Stromal cell of bone marrow (primary cell): ENCODE measurements around the gene C16orf74.
A peak's percentile ranks its signal among the peaks of the same experiment; 100 is the strongest.

Experiments
- DNase-seq: peaks from one replicate; pipeline ENCODE4 v3.0.0-alpha.2; 2012; ENCODE audit warnings: low read depth

C16orf74 gene

GRCh38 chr16:85750827-85751697 lies at the start of gene C16orf74:
Gene C16orf74, minus strand, starts transcription at chr16:85751096. Its CDS starts 15,879 bp downstream, at chr16:85735217.
- DNase-seq, result peak; percentile 12

- DNase-seq, result no peak
Measured at GRCh38 chr16:85800321-85800669, 49.4 kb upstream of the C16orf74 start.

DNA sequence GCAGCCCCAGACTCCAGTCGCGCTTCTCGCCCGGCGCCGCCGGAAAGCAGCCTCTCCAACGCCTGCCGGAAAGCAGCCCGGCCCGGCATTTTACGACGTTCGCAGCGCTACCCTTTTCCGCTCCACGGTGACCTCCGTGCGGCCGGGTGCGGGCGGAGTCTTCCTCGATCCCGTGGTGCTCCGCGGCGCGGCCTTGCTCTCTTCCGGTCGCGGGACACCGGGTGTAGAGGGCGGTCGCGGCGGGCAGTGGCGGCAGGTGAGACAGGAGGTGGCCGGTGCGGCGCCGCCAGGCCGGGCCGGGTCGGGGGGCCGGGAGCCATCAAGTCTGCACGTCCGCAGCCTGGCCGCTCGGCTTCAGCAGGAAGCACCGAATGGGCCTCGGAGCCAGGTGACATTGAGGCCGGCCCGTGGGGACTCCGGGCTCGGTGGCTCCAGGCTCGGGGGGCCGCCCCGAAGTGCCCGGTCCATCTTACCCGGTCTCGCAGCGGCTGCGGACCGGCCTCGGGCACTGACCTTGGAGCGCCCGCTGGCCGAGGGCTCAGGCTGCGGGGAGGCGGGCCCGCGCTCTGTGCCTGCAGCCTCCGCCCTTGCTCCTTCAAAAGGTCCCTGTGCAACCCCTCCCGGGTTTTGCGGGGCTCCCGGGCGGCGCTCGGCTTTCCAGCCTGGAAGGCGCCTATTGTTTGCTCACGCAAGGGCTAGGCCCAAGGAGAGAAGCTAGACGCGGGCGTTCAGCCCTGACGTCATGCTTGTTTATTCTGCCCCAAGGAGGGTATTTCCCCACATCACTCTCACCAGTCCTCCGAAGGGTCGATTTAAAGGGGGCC lies 48.8 kb upstream of the C16orf74 start, which contains the start of the genes COX4I1 and EMC8:
Gene COX4I1 (plus strand): TSS at position 199 of the 824 bp plus-strand sequence. CDS start 1,511 bp downstream, outside the sequence.
Gene EMC8 (minus strand): TSS at position 48 of the 824 bp plus-strand sequence. CDS start 249 bp downstream, outside the sequence.
- peak; percentile 88 for DNase-seq

GRCh38 chr16:85798901-85799496 lies 48.1 kb upstream of the C16orf74 start:
- DNase-seq, result no peak

DNA sequence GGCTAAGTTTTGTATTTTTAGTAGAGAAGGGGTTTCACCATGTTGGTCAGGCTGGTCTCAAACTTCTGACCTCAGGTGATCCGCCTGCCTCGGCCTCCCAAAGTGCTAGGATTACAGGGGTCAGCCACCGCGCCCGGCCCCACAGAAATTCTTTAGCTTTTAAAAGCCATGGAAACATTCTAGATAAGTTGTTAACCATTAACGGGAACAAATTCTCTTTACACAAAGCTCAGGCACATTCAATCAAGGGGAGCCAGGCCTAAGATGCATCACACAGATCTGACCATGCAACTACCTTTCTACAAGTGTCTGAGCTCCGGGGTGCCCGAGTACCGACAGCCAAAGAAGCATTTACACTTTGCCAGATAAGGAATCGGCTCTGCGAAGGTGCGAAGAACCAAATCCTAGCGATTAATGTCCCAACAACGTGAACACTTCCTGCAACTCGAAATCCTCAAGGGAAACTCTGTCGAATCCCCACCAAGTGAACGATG lies 47.4 kb upstream of the C16orf74 start:
- no peak for DNase-seq

DNA sequence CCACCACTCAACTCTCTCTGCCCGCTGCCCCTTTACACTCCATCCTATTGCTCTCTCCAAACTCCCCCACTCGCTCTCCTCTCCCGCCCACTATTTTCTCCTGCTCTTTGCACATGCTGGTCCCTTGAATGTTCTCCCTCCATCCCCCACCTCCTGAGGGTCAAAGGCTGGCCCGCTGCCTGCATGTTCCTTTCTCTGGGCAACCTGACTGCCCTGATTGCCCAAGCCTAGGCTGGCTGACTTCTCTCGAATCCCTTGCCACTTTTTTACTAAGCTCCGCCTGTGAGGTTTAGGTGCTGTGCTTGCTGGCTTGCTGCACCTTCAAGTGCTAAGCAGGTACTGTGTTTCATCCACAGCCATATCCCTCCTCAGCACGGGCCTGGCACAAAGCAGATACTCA lies 45.7 kb upstream of the C16orf74 start:
- no peak for DNase-seq

DNA sequence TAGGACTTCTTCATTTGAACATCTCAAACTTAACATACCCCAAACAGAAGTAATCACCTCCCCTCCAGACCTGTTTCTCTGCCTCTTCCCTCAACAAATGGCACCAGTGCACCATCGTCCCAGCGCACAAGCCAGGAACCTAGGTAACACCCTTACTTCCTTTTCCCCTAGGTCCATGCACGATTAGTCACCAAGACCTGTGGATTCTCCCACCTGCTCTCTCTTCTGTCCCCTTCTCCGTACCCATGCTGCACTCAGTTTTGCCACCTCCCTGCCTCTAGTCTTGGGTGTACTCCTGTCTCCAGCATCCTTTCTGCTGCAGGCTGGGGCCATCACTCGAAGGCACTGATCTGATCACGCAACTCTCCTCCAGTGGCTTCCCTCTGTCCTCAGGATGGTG lies 45.3 kb upstream of the C16orf74 start:
- DNase-seq, result no peak

DNA sequence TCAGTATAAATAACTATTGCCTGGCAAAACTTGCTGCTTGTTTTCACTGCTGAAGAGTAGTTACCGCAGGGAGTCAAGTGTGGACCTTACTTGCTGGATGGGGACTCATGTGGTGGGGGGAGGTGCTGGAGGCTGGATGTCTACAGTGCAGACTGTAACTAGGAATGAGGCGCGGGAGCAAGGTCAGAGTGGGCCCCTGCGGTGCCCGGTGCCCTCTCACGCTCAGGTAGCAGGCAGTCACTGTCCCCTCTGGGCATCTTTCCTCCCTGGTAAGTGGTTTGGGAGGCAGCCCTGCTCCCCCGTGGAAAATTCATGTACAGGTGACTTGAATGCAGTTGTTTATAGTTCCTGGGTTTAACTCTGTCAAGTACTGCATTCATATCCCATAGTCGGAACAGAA lies 43.8 kb upstream of the C16orf74 start:
- DNase-seq, result no peak

- DNase-seq, result no peak
Measured at GRCh38 chr16:85793662-85794298, 42.9 kb upstream of the C16orf74 start.

GRCh38 chr16:85789773-85790172 lies 38.9 kb upstream of the C16orf74 start:
- DNase-seq, result no peak

GRCh38 chr16:85788819-85789218 lies 37.9 kb upstream of the C16orf74 start:
- DNase-seq, result no peak

GRCh38 chr16:85785927-85786326 lies 35.0 kb upstream of the C16orf74 start:
- DNase-seq, result no peak

- DNase-seq, result no peak
Measured at GRCh38 chr16:85784813-85785212, 33.9 kb upstream of the C16orf74 start.

DNA sequence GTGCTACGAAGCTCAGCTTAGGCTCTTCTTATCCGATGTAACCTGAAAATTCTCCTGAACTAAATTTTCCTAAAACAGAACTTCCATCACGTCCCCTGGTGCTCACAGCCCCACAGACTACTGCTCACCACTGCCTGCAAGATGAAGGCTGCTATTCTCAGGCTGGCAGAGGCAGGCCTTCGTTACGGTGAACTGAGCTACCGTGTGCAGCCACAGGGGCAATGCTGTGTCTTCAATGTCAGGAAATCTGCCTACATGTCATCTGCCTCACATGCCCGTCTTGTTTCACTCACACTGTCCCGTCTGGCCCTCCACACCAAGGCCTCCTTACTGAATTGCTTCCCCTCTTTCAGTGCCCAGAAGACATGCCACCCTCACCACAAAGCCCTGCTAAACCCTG lies 32.5 kb upstream of the C16orf74 start:
- no peak for DNase-seq

GRCh38 chr16:85782451-85782850 lies 31.6 kb upstream of the C16orf74 start:
- DNase-seq, result no peak

- no peak for DNase-seq
Measured at GRCh38 chr16:85781695-85782370, 30.9 kb upstream of the C16orf74 start.

GRCh38 chr16:85781156-85781555 lies 30.3 kb upstream of the C16orf74 start:
- no peak for DNase-seq

DNA sequence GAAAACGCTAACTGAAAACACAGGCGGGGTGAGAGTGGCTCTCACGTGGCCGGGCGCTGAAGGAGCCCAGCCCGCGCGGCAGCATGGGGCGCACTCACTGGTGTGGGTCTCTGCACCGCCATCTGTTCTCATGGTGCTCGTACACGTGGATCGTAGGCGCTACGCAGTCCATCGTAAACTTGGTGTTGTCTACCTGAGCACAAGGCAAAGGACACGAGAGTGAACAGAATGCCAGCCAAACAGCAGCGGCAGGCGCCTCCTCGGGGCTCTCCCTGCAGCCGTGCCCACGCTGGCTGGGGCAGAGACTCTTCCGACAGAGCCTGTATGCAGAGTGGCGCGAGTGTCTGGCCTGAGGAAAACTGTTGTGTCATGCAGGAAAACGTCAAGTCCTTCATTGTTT lies 29.4 kb upstream of the C16orf74 start:
- no peak for DNase-seq

DNA sequence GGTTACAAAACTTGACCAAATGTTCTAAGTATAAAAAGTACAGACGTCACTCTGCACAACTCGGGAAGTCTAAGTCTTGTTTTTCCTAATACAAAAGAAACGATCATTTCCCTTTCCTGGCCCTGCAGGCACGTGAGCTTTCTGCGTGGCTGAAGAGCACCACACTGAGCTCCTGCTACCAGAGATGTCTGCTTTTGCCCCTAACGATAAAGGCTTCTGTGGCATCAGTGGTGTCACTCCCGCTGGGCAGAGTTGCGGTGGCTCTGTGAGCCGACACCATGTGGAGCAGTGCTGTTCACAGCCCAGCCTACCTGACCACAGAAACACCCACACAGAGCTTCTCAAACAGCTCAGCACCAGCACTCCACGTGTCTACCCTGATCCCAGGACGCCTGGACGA lies 28.0 kb upstream of the C16orf74 start:
- no peak for DNase-seq

DNA sequence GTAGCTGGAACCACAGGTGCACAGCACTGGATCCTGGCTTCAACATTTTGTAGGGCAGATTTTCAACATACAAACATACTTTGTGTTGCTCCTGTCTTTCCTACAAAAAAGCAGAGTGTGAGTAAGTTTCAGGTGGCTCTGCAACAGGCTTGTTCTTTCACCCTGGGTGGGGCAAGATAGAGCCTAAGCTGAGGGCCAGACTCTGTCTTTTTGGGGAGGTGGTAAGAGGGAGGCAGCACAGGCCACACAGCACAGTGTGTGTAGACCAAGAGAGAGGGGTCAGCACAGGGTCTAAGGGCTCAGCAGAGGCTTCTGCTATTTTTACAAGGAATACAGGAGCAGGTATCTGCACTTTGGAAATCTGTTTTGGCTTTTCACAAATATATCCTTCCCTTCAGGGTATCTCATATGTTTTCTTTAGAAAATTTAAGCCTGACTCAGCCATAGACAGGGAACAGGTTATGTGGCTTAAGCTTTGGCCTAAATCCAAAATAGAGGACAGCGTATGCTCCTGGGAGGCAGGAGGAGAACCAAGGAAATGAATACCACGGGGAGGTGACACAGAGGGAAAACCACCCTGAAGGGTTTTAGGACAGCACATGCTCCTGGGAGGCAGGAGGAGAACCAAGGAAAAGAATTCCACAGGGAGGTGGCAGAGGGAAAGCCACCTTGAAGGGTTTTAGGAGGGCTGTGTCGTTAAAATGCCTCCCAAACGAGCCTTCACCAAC lies 26.9 kb upstream of the C16orf74 start:
- no peak for DNase-seq

DNA sequence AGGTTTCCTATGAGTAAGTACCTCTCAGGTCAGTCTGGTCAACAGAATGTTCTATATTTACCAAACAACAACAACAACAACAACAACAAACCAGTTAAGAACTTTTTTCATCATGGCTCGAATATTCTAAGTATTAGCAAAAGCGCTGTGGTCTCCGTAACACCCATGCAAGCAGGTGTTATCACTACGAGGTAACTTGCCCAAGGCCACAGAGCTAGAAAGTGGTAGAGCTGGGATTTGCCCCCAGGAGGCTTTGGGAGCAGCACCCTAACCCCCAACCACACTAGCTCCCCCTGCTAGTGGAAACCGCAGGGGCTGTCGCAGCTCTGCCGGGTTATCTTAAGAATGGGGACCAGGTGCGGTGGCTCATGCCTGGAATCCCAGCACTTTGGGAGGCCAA lies 23.9 kb upstream of the C16orf74 start:
- no peak for DNase-seq
